ENCODE results near the gene UNC13D.
"Not testable (repeated sequence)": the region's sequence is repeated elsewhere in the genome, so short reads cannot be mapped to it uniquely, and the experiment has no call there.

UNC13D gene

DNA sequence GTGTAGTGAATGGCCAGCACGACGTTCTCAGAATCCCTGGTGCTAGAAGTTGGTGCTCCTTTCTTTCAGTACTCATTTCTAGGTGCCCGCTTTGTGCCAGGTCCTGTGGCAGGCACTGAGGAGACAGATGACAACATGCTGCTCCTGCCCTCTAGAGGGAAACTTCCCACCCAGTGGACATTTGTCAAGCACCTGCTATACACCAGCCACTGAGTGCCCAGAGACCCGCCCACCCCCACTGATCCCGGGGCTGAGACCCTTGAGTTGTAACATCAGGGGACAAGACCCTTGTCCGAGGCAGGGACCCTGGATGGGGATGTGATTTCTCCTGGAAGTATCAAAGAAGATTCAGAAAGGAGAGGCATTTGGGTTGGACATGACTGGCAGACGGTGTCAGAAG, 25.1 kb downstream of the UNC13D start:
- no peak for DNase-seq

DNA sequence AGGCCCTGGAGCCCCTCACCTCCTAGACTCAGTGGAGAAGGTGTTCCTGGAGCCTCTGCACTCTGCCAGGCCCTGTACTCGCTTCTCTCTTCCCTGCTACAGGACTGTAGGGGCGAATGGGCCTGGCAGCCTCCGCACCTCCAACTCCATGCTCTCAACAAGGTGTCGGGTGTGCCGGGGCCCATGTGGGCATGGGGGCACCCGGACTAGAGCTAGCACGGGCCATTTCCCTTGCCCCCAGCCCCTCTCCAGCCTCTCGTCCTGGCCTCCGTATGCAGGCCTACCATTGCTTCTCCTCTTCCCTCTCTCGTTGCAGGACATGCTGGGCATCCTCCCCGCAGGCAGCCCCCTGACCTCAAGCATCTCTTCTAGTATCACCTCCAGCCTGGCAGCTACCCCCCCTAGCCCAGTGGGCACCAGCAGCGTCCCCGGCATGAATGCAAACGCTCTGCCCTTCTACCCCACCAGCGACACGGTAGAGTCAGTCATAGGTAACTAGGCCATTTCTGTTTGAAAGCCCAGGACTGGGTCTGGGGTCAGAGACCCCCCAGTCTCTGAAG, 25.8 kb downstream of the UNC13D start:
- no peak for DNase-seq

DNA sequence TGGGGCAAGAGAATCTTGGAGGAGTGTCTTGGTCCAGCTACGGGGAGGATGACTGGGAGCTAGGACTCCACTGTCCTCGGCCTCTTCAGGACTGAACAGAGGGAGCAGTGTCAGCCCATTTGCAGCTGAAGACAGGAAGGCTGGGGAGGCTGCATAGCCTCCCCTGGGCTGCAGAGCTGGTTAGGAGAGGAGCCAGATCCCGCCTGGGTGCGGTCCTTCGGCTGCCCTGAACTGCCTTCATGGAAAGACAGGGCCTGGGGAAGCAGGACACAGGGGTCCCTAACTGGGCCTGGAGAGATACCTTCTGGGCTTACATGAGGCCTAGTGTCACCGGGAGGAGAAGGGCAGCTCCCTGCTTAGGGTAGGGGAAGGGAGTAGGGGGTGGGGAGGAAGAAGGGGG, 26.6 kb downstream of the UNC13D start:
- DNase-seq: no peak

DNA sequence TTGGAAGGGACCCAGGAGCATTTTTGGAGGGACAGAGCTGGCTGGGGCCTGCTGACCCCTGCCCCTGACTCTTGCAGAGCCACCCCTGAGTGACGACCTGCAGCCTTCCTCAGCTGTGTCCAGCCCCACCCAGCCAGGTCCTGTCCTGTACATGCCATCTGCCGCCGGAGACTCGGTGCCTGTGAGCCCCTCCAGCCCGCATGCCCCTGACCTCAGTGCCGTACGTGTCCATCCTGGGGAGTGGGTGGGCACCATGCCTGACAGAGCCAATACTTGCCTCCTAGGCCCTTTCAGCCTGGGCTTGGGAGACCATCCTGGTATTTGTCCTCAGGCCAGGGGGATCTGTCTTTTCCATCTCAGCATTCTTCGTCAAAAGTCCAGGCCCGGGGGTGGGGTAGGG, 27.5 kb downstream of the UNC13D start:
- DNase-seq: no peak

DNA sequence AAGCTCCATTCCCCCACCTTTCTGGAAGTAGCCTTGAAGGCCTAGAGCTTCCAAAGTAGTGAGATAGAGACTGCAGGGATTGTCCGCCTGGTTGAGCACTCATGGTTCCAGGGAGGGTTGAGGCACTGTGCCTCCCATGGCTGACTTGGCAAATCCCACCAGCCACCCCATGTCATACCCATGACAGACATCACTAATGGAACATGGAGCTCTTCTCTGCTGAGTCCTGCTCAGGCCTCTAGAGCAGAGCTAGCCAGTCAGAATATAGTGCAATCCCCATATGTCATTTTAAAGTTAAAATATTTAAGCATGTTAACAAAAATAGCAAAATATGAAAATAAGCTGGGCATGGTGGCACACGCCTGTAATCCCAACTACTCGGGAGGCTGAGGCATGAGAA, 28.8 kb downstream of the UNC13D start:
- DNase-seq: no peak

DNA sequence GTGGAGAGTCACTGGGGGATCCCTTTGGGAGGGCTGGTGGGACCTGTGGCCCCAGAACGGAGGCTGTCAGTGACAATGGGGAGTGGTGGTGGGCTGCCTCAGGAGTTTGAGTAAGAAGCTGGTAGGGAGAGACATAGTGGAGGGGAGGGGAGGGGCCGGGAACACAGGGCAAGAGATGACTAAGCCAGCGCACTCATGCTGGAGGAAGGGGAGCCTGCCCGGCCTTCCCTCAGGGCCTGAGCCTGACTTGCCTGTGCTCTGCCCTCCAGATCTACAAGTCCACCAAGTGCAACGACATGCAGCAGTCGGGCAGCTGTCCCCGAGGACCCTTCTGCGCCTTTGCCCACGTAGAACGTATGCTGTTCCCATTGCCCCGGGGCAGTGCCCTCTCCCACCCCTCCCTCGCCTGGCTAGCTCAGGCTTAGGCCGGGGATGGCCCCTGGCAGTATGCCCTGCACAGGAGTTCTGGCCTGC, 29.3 kb downstream of the UNC13D start:
- no peak for DNase-seq

DNA sequence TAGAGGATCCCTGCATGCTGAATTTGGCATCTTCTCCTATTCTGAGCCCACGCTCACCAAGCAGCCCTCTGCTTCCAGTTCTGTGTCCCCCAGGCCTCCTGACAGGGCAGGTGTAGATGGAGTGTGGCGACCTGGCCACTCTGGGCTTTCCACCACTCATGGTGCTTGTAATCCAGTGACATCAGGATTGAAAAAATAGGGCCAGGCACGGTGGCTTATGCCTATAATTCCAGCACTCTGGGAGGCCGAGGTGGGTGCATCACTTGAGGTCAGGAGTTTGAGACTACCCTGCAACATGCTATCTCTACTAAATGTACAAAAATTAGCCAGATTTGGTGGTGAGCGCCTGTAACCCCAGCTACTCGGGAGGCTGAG, 30.2 kb downstream of the UNC13D start:
- no peak for DNase-seq

DNA sequence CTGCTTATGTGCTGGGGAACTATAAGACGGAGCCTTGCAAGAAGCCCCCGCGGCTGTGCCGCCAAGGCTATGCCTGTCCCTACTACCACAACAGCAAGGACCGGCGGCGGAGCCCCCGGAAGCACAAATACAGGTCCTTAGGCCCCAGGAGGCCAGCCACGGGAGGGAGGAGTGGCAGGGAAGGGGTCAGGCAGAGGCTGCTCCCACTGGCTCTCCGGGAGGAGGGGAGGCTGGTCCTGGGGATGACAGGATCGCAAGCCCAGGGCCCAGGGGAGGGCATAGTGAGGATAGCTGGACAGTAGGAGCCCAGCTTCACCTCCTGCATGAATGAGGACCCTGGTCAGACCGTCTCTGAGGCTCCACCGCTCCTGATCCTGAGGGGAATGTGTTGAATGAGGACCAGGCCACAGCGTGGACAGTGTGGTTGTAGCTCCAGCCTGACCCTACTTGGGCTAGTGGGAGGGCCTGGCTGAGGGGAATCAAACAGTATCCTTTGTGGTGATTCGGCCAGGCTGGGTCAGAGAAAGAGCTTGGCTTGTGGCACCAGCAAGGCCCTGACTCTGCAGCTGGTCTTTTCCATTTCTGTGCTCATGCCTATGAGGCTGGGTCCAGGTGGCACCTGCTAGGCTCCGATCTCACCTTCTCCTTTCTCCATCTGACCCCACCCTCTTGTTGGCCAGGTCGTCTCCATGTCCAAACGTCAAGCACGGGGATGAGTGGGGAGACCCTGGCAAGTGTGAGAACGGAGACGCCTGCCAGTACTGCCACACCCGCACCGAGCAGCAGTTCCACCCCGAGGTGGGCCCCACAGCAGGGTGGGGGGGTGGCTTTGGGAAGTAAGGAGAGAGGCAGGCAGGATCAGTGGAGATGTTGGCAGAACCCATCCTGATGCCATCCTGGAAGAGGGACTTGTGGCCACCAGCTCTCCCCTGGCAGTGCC, 30.9 kb downstream of the UNC13D start:
- no peak for DNase-seq

DNA sequence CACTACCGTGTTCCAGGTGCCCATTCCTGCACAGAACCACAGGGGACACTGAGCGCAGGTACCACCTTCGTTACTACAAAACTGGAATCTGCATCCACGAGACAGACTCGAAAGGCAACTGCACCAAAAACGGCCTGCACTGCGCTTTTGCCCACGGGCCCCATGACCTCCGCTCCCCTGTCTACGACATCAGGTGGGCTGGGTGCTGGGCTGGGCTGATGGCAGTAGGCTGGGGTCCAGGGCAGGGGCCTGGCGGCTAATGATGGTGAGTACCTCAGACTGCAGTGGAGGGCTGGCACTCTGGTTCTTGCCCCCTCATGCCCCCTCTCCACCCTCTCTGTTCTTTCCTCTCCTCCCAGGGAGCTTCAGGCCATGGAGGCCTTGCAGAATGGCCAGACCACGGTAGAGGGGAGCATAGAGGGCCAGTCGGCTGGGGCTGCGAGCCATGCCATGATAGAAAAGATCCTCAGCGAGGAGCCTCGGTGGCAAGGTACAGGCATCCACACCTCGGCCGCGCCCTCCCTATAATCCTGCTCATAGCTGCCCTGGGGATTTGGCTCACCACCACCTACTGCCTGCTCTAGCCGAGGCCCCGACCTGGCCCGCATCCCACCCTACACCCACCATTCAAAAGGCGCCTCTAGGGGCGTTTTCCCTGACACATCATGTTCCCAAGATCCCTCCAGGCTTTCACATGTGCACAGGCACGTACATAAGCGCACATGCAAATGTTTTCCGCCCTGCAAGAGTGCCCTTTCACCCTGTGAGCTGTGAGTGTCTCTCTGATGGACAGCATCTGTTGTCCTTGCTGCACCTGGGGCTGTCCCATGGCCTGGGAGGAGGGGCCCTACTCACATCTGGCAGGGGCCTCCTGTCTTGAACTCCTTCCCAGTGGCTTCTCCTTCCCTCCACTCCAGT, 31.8 kb downstream of the UNC13D start:
- DNase-seq: no peak

DNA sequence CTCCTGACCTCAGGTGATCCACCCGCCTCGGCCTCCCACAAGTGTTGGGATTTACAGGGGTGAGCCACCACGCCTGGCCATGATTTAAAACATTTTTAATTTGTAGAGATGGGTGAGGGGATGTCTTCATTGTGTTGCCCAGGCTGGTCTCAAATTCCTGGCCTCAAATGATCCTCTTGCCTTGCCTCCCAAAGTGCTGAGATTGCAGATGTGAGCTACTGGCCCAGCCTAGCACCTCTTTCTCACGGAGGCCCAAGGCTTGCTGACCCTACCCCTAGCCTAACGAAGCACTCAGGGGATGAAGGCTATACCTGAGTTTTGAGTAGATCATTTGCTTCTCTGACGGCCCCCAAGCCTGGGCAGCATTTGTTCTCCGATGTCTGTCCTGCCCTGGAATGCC, 33.0 kb downstream of the UNC13D start:
- no peak for DNase-seq

DNA sequence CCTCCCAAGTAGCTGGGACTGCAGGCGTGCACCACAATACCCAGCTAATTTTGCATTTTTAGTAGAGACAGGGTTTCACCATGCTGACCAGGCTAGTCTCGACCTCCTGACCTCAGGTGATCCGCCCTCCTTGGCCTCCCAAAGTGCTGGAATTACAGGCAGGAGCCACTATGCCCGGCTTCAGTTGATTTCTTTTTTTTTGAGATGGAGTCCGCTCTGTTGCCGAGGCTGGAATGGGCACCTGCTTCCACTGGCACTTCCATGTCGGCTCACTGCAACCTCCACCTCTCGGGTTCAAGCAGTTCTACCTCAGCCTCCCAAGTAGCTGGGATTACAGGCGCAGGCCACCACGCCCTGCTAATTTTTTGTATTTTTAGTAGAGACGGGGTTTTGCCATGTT, 33.4 kb downstream of the UNC13D start:
- not testable (repeated sequence) for DNase-seq

DNA sequence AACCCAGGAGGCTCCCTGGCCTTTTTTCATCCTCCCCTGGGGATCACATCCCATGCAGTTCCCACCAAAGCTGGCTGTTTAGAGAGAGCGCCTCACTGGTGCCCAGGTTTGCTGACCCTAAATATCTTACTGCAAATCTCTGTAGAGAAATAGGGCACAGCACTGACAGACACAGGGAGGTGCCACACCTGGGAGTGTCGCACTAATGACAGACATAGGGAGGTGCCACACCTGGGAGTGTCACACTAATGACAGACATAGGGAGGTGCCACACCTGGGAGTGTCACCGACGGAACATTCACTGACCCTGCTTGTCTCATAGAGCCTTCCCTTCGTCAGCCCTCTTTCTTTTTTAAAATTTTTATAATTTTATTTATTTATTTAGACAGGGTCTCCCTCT, 34.0 kb downstream of the UNC13D start:
- DNase-seq: no peak

DNA sequence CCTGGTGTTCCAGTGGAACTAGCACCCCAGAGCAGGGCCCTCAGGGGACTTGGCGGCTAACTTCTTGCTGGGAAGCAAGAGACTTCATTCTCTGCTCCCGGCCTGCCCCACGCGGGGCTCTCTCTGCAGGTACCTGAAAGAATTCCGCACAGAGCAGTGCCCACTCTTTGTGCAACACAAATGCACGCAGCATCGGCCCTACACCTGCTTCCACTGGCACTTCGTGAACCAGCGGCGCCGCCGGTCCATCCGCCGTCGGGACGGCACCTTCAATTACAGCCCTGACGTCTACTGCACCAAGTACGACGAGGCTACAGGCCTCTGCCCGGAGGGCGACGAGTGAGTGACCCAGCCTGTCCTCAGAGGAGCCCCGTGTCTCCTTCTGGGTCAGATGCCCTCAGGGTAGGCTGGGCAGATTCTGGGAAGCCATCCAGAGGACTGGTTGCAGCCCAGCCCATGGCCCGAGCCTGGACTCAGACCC, 34.5 kb downstream of the UNC13D start:
- no peak for DNase-seq

DNA sequence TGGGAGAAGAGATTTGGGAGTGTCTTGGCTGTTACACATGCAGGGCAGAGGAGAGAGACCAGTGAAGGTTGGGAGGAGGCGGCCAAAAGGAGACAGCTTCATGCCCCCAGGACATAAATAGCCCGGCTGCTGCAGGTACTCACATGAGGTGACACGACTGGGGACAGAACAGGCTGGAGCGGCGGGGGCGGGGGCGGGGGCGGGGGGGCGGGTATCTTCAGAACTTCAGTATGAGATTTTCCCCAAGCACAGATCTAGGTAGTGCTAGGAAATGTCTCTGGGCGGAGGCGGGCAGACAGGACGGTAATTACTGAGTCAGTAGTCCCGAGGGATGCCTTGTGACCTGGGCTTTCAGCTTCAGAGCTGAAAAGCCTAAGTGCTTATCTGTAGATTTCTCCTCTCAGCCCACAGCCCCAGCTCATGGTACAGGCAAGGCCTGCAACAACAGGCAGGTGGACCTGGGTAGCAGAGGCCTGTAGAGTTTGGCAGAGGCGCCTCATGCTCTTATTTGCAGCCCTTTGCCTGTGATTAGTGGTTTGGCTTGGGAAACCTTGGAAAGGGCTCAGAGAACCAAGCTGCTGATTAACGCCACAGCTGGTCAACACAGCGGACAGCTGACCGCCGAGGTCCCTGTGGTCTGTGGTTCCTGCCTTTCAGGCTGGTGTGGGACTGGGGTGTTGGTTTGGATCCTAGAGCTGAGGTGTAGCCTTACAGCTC, 35.1 kb downstream of the UNC13D start:
- no peak for DNase-seq

DNA sequence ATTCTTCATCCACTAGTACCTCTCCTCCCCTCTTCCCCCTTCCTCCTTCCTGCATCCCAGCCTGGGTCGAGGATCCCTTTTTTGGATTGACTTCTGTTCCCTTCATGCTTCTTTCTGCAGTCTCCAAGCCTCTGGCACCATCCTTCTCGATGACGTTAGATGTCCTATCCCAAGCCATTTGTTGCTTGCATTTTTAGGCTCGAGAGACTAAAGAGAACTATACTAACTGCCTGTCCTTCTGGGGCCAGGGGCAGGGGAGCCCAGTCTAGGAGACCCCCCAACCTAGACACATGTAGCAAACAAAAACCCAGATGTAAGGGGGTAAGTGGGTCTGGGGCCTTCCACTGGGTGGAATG, 35.7 kb downstream of the UNC13D start:
- no peak for DNase-seq

DNA sequence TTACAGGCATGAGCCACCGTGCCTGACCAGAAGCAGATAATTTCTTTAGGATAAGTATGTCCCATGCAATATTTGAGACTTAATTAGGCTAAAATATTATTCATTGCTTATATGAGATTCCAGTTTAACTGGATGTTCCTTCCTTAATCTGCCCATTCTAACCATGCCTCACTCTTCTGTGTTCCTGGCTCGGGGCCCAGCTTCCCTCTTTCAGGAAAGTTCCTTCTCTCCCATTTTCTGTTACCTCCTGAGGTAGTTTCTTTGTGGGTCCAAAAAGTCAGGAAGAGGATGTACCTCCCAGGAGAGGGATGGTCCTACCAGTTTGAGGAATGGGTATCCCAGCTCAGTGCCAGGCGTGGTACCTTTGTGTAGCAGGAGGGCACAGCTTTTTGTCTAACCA, 36.3 kb downstream of the UNC13D start:
- no peak for DNase-seq

DNA sequence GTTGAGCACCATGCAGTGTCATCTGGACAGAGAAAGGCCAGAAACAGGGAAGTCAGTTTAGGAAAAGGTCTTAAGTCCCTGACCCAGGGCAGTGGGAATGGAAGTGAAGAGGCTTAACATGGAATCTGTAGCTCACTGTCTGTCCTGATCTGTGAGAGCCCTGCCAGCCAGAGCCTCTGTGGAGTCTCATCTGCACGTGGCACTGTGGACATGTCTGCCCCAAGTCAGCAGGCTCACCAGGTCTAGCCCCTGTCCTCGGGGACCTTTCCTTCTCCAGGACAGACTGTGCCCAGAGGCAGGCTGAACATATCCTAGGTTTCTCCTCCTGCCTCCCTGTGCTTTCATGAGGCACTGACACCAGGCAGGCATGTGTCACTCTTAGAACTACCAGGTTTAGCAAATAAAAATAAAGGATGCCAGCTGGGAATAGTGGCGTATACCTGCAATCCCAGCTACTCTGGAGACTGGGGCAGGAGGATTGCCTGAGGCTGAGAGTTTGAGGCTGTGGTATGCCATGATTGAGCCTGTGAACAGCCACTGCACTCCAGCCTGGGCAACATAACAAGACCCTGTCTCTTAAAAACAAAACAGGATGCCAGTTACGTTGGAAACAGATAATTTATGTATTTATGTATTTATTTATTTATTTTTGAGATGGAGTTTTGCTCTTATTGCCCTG, 37.2 kb downstream of the UNC13D start:
- DNase-seq: no peak

DNA sequence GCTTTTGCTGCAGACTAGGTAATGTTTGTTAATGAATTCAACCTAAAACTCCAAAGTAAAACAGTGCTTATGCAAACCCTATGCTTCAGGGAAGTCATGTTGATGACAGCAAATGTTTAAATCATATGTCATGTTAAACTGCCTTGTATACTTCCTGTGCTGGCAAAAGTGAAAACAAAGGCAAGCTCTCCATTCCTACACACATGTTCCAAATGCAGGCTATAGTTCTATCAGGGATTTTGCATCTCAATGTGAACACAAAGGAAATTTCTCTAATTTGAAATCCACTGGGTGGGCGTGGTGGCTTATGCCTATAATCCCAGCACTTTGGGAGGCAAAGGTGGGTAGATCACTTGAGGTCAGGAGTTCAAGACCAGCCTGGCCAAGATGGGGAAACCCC, 40.3 kb downstream of the UNC13D start:
- no peak for DNase-seq

DNA sequence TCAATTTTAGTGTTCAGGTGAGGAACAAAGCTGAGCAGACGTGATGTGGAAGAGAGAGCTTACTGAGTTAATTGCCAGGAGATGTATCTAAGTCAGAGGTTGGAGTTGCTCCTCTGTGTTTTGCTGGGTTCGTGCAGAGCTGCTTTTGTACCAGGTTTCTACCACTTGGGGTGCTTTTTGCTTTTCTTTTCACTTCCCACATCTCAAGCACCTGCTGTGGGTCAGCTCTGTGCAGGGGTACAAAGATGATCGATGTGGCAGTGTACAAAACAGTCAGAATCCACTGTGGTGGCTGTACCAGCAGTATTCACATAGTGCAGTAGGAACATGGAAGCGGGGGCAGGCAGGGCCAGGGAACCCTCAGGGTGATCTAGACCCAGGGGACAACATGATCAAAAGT, 44.8 kb downstream of the UNC13D start:
- no peak for DNase-seq

DNA sequence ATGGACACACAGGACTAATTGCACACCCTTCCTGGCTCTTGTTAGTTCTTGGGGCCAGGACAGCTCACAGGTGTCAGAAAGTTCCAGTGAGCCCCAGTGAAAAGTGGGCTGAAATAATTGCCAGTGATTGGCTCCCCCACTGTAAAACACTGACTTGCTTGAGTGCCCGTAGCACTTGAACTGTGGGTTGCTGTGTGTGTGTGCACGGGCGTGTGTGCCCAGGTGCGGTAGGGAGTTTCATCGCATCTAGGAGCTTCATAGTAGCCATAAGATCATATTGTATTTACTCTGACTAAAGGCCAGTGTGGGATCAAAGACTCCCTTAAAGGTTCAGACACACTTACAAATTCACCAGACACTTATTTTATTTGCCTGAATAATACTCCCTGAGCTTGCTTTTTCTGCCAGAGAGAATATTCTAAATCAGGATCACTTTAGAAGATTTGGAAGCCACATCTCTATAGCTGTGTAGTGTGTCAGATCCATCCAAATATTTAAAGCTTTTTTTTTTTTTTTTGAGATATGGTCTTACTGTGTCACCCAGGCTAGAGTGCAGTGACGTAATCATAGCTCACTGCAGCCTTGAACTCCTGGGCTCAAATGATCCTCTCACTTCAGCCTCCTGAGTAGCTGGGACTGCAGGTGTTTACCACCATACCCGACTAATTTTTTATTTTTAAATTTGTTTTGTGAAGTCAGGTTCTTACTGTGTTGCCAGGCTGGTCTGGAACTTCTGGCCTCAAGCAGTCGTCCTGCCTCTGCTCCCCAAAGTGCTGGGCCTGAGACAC, 48.2 kb downstream of the UNC13D start:
- no peak for DNase-seq

DNA sequence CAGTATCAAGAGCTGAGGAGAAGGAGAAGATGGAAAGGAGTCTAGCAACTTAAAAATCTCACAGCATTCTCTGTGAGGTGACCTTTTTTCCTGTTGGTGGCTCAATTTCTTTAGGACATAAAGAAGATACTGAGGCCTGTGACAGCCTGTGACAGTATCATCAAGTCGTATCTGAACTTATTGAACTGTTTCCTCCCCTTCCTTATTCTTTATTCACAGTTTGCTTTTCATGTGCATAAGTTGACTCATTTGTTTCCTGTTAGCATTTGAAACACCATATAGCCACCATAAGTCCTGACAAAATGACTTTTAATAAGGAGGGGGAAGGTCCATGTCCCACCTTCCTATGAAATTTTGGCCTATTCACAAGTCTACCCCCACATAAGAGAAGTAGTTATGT, 50.7 kb downstream of the UNC13D start:
- DNase-seq: no peak

All from Kasumi-1 (cell line).